Thyroid gland (tissue), 4 donors: ENCODE results near the gene ADCY1.

ENCODE experiments used
- POLR2A ChIP-seq, 2 donors: fragments of 450-650 bp; IDR thresholded peaks; one replicate each; pipeline ENCODE4 v1.6.1; 2017; ENCODE audit warnings: antibody characterized with exemption in 2 of 2, mild to moderate bottlenecking in 2 of 2, moderate library complexity in 1 of 2
- TF ChIP-seq, protein P1 (sequence below), 6 experiments: fragments of 200-600 bp in 3 of 6; fragments of 450-650 bp in 3 of 6; sonication (generic) in 3 of 6; IDR thresholded peaks; one replicate each; pipeline ENCODE4 v1.5.1; 2016 to 2019; ENCODE audit warnings: antibody characterized with exemption in 6 of 6, mild to moderate bottlenecking in 2 of 6, inconsistent platforms in 1 of 6, moderate library complexity in 1 of 6

DNA sequence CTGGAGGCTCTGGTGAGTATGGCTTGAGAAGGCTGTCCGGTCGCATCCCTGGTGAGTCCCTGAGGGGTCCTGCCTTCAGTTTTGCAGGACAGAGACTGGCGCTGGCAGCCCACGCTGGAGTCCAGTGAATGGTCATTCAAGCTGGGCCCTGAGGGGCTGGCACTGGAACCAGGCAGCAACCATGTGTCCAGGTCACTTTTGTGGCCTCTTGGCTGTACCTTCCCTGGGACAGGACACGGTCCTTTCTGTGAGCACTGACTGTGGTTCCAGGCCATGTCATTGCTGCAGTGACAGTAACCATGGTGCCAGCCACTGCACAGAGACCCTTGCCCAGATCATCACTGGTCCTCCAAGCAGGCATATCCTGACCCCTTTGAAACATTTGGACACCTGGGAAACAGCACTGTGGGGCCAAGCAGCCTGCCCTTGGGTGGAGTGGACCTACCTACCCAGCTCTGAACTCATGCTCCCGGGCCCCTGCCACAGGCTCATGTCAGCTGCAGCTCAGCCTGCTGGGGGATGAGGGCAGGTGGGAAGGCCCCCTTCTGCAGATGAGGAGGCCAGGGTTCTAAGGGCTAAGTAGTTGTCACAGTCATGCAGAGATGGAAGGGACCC lies 72.1 kb downstream of the ADCY1 start:
- TF ChIP-seq POLR2A (IDR thresholded peaks at IDR 0.05) = no peak
- TF ChIP-seq, protein P1, sequence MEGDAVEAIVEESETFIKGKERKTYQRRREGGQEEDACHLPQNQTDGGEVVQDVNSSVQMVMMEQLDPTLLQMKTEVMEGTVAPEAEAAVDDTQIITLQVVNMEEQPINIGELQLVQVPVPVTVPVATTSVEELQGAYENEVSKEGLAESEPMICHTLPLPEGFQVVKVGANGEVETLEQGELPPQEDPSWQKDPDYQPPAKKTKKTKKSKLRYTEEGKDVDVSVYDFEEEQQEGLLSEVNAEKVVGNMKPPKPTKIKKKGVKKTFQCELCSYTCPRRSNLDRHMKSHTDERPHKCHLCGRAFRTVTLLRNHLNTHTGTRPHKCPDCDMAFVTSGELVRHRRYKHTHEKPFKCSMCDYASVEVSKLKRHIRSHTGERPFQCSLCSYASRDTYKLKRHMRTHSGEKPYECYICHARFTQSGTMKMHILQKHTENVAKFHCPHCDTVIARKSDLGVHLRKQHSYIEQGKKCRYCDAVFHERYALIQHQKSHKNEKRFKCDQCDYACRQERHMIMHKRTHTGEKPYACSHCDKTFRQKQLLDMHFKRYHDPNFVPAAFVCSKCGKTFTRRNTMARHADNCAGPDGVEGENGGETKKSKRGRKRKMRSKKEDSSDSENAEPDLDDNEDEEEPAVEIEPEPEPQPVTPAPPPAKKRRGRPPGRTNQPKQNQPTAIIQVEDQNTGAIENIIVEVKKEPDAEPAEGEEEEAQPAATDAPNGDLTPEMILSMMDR (IDR thresholded peaks at IDR 0.05) = no peak
